H7 (cell line): Measurements from ENCODE around the gene WFDC11. TPM values are rescaled to one million over a fixed set of nuclear protein-coding genes. Genes with fewer than 3 reads are reported as not detected.
"Not testable (repeated sequence)": the region's sequence is repeated elsewhere in the genome, so short reads cannot be mapped to it uniquely, and the experiment has no call there.

ENCODE experiments used
- DNase-seq: peaks from one replicate; pipeline ENCODE4 v3.0.0; 2012
- H3K27me3 ChIP-seq: 2 replicates; pipeline ENCODE4 v1.6.0; 2011; ENCODE audit warnings: mild to moderate bottlenecking, low read length; ENCODE audit not compliant: control insufficient read depth, insufficient read depth
- H3K36me3 ChIP-seq: replicated peaks from 2 replicates; pipeline ENCODE4 v1.5.1; 2011; ENCODE audit warnings: low read length; ENCODE audit not compliant: control insufficient read depth, insufficient read depth
- H3K4me3 ChIP-seq: 2 replicates; pipeline ENCODE4 v1.5.1; 2011; ENCODE audit warnings: low read depth, mild to moderate bottlenecking, control low read depth, low read length, moderate library complexity; ENCODE audit not compliant: insufficient read depth
- total RNA-seq: library from RNA; depleted of rRNA; stranded (reverse); fragments of >200 nt; shearing (Covaris generic); gene quantifications from 2 replicates; pipeline ENCODE4 v1.2.3, GENCODE V29; 2014

The WFDC11 gene
- total RNA-seq, 1 experiment from 2014 or later: not detected

- not testable (repeated sequence) for DNase-seq, H3K4me3 ChIP-seq, H3K27me3 ChIP-seq, H3K36me3 ChIP-seq
These were observed 24.2 kb downstream of the WFDC11 start for GRCh38 chr20:45645869-45646268.

GRCh38 chr20:45641076-45641475 lies 29.0 kb downstream of the WFDC11 start:
- not testable (repeated sequence) for H3K4me3 ChIP-seq, H3K36me3 ChIP-seq, DNase-seq, H3K27me3 ChIP-seq

- Histone ChIP-seq H3K4me3 (no peak overlapping the region), H3K27me3 (no peaks in the 10 kb centered on the region), H3K36me3 (no peaks in the 10 kb centered on the region)
- no peak for DNase-seq
These were observed 30.4 kb downstream of the WFDC11 start for GRCh38 chr20:45639687-45640086.

GRCh38 chr20:45636513-45636912 lies 33.5 kb downstream of the WFDC11 start:
- no peak for DNase-seq
- no peaks in the 10 kb centered on the region for H3K36me3 ChIP-seq

GRCh38 chr20:45631184-45631583 lies 38.9 kb downstream of the WFDC11 start, which contains the start of gene WFDC9:
Gene WFDC9 (minus strand): TSS chr20:45631284. CDS start chr20:45610181, 21,103 bp downstream.
- Histone ChIP-seq H3K27me3 (no peaks in the 10 kb centered on the region; the same call in 1 of the 2 replicates), H3K4me3 (no peak within 1 kb of the TSS), H3K36me3 (no peaks in the 10 kb centered on the region)
- no peak for DNase-seq

More at GRCh38 chr20:45636513-45636912, 33.5 kb downstream of the WFDC11 start:
- H3K4me3 ChIP-seq: no peak overlapping the region
- H3K27me3 ChIP-seq: no peaks in the 10 kb centered on the region

- no peak overlapping the region for H3K4me3 ChIP-seq
- DNase-seq: no peak
- H3K36me3 ChIP-seq: no peaks in the 10 kb centered on the region
- H3K27me3 ChIP-seq: no peaks in the 10 kb centered on the region; the same call in 1 of the 2 replicates
These were observed 39.7 kb downstream of the WFDC11 start for GRCh38 chr20:45630371-45630770.

GRCh38 chr20:45629496-45630100 lies 40.4 kb downstream of the WFDC11 start, which contains the start of gene WFDC10A:
Gene WFDC10A (plus strand): TSS chr20:45629739. CDS start chr20:45629814, 75 bp downstream.
- Histone ChIP-seq H3K36me3 (no peaks in the 10 kb centered on the region), H3K4me3 (no peak within 1 kb of the TSS), H3K27me3 (no peaks in the 10 kb centered on the region; the same call in 1 of the 2 replicates)
- peak; percentile 67 for DNase-seq

GRCh38 chr20:45626540-45626939 lies 43.5 kb downstream of the WFDC11 start:
- no peaks in the 10 kb centered on the region for H3K36me3 ChIP-seq
- H3K27me3 ChIP-seq: no peaks in the 10 kb centered on the region; the same call in 1 of the 2 replicates
- no peak overlapping the region for H3K4me3 ChIP-seq
- DNase-seq: no peak

- H3K27me3 ChIP-seq: no peaks in the 10 kb centered on the region
- H3K36me3 ChIP-seq: no peaks in the 10 kb centered on the region
- no peak overlapping the region for H3K4me3 ChIP-seq
- DNase-seq: no peak
These were observed 48.4 kb downstream of the WFDC11 start for GRCh38 chr20:45621593-45621992.

- Histone ChIP-seq H3K36me3 (no peaks in the 10 kb centered on the region), H3K27me3 (no peaks in the 10 kb centered on the region)
These were observed 52.4 kb downstream of the WFDC11 start for GRCh38 chr20:45617591-45617990.

GRCh38 chr20:45612314-45612713 lies 57.7 kb downstream of the WFDC11 start:
- no peak overlapping the region for H3K4me3 ChIP-seq
- DNase-seq: no peak
- H3K27me3 ChIP-seq: no peaks in the 10 kb centered on the region
- H3K36me3 ChIP-seq: no peaks in the 10 kb centered on the region

More at GRCh38 chr20:45617591-45617990, 52.4 kb downstream of the WFDC11 start:
- no peak for DNase-seq
- H3K4me3 ChIP-seq: no peak overlapping the region

GRCh38 chr20:45611054-45611453 lies 59.0 kb downstream of the WFDC11 start:
- Histone ChIP-seq H3K36me3 (no peaks in the 10 kb centered on the region), H3K27me3 (no peaks in the 10 kb centered on the region), H3K4me3 (no peak overlapping the region)
- no peak for DNase-seq

GRCh38 chr20:45607810-45608209 lies 62.2 kb downstream of the WFDC11 start:
- H3K27me3 ChIP-seq: no peaks in the 10 kb centered on the region
- H3K4me3 ChIP-seq: no peak overlapping the region
- no peaks in the 10 kb centered on the region for H3K36me3 ChIP-seq
- no peak for DNase-seq
